Stimulated activated CD4-positive, alpha-beta T cell treated with anti-CD3 and anti-CD28 coated beads, Interleukin-12 subunit alpha, Interleukin-12 subunit beta, amount 100 ng/mL, for 48 hours (primary cell): ENCODE data around the gene LAMA3.

Source experiments
- DNase-seq, 3 donors: peaks; one replicate each; pipeline ENCODE4 v3.0.0-alpha.2; 2020; ENCODE audit warnings: low read depth in 2 of 3, low spot score in 1 of 3

Gene LAMA3

GRCh38 chr18:23668731-23669130, 20.5 kb upstream of the LAMA3 start:
- DNase-seq = no peak

- DNase-seq = no peak
These were observed 20.0 kb upstream of the LAMA3 start for GRCh38 chr18:23669202-23669766.

GRCh38 chr18:23669804-23670405, 19.3 kb upstream of the LAMA3 start:
- DNase-seq = no peak

GRCh38 chr18:23671564-23671963, 17.7 kb upstream of the LAMA3 start:
- DNase-seq = no peak

- DNase-seq = no peak
These were observed 15.5 kb upstream of the LAMA3 start for GRCh38 chr18:23673725-23674124.

- DNase-seq = no peak
These were observed 14.0 kb upstream of the LAMA3 start for GRCh38 chr18:23675236-23675635.

- no peak for DNase-seq
These were observed 13.4 kb upstream of the LAMA3 start for GRCh38 chr18:23675896-23676295.

GRCh38 chr18:23682045-23682444, 7.2 kb upstream of the LAMA3 start:
- no peak for DNase-seq

- no peak for DNase-seq
These were observed 6.8 kb upstream of the LAMA3 start for GRCh38 chr18:23682472-23682871.

- no peak for DNase-seq
These were observed 6.1 kb upstream of the LAMA3 start for GRCh38 chr18:23683155-23683554.

- no peak for DNase-seq
These were observed 5.6 kb upstream of the LAMA3 start for GRCh38 chr18:23683671-23684070.

- DNase-seq = no peak
These were observed 4.6 kb upstream of the LAMA3 start for GRCh38 chr18:23684515-23685197.

- DNase-seq = no peak
These were observed 725 bp upstream of the LAMA3 start for GRCh38 chr18:23688528-23688927.

GRCh38 chr18:23689616-23690504, 607 bp downstream of the LAMA3 start:
- DNase-seq = peak in 1 of 3 donors; percentile 11

GRCh38 chr18:23690505-23691068, 1.3 kb downstream of the LAMA3 start:
- DNase-seq = no peak

GRCh38 chr18:23693846-23694245, 4.6 kb downstream of the LAMA3 start:
- DNase-seq = no peak

GRCh38 chr18:23694637-23695430, 5.6 kb downstream of the LAMA3 start:
- no peak for DNase-seq

- DNase-seq = no peak
These were observed 11.8 kb downstream of the LAMA3 start for GRCh38 chr18:23701017-23701416.

GRCh38 chr18:23701544-23702064, 12.4 kb downstream of the LAMA3 start:
- no peak for DNase-seq

GRCh38 chr18:23702606-23703005, 13.4 kb downstream of the LAMA3 start:
- no peak for DNase-seq
